Cardiac septum (tissue), 1 donor: Measurements from ENCODE around the gene SLC52A3. TPM values are rescaled to one million over a fixed set of nuclear protein-coding genes. Genes with fewer than 3 reads are reported as not detected.

Experiments used
- DNase-seq: peaks from one replicate; pipeline ENCODE4 v3.0.0-alpha.2; 2020; ENCODE audit warnings: low spot score
- intact Hi-C: fragments of 100-400 bp; cut with DNase I; formaldehyde crosslinking; loops from one replicate; pipeline ENCODE4 v1.14.0; 2022
- total RNA-seq: library from RNA; stranded (reverse); fragmentation: NEBNext Ultra II Directional; extraction: Animal tissue kit (Norgen Biotek cat#: 25700); gene quantifications from one replicate; pipeline ENCODE4 v1.2.1, GENCODE V29; 2021
- donor health status: DM: no; HTN: no; CAD: no.

SLC52A3 gene
- total RNA-seq, 1 donor from 2014 or later: 2.8 TPM

- intact Hi-C loops: no loop called here
- no peak for DNase-seq
Observed at GRCh38 chr20:771741-772464, 3.6 kb upstream of the SLC52A3 start.

GRCh38 chr20:770691-771090 is 2.4 kb upstream of the SLC52A3 start:
- intact Hi-C loops: no loop called here
- DNase-seq: no peak

GRCh38 chr20:766906-767305 is 1.4 kb downstream of the SLC52A3 start:
- intact Hi-C loops: no loop called here
- no peak for DNase-seq

- no peak for DNase-seq
- intact Hi-C loops: no loop called here
Observed at GRCh38 chr20:764255-764654, 4.0 kb downstream of the SLC52A3 start.

- intact Hi-C loops: no loop called here
- DNase-seq: no peak
Observed at GRCh38 chr20:761418-762381, 6.6 kb downstream of the SLC52A3 start.

GRCh38 chr20:760751-761417 is 7.4 kb downstream of the SLC52A3 start:
- no peak for DNase-seq
- intact Hi-C loops: no loop called here

GRCh38 chr20:757506-757905 is 10.8 kb downstream of the SLC52A3 start:
- intact Hi-C loops: no loop called here
- no peak for DNase-seq

- intact Hi-C loops: no loop called here
- no peak for DNase-seq
Observed at GRCh38 chr20:755941-756340, 12.4 kb downstream of the SLC52A3 start.

GRCh38 chr20:754904-755303 is 13.4 kb downstream of the SLC52A3 start:
- no peak for DNase-seq
- intact Hi-C loops: no loop called here

GRCh38 chr20:753897-754635 is 14.2 kb downstream of the SLC52A3 start:
- no peak for DNase-seq
- intact Hi-C loops: no loop called here

- DNase-seq: no peak
- intact Hi-C loops: no loop called here
Observed at GRCh38 chr20:753136-753535, 15.2 kb downstream of the SLC52A3 start.

- intact Hi-C loops: no loop called here
- no peak for DNase-seq
Observed at GRCh38 chr20:752291-752690, 16.0 kb downstream of the SLC52A3 start.

- DNase-seq: no peak
- intact Hi-C loops: no loop called here
Observed at GRCh38 chr20:751761-752160, 16.5 kb downstream of the SLC52A3 start.

- intact Hi-C loops: no loop called here
- no peak for DNase-seq
Observed at GRCh38 chr20:750801-751200, 17.5 kb downstream of the SLC52A3 start.

- no peak for DNase-seq
- intact Hi-C loops: no loop called here
Observed at GRCh38 chr20:745683-746301, 22.5 kb downstream of the SLC52A3 start.

- DNase-seq: no peak
- intact Hi-C loops: no loop called here
Observed at GRCh38 chr20:742156-742555, 26.1 kb downstream of the SLC52A3 start.

GRCh38 chr20:741620-742019 is 26.7 kb downstream of the SLC52A3 start:
- DNase-seq: no peak
- intact Hi-C loops: no loop called here

- intact Hi-C loops: no loop called here
Observed at GRCh38 chr20:740162-740561, 28.1 kb downstream of the SLC52A3 start.

GRCh38 chr20:739736-740135 is 28.6 kb downstream of the SLC52A3 start:
- no peak for DNase-seq
- intact Hi-C loops: loop anchor here (1.0 to 10.0 kb wide), 3 partner anchors 178 to 387 kb away; no protein-coding TSS in a partner anchor

More at GRCh38 chr20:740162-740561, 28.1 kb downstream of the SLC52A3 start:
- DNase-seq: no peak
